Measurements from ENCODE around the gene DNAJC18. TPM values are rescaled to one million over a fixed set of nuclear protein-coding genes. Genes with fewer than 3 reads are reported as not detected.
"Not testable (repeated sequence)": the region's sequence is repeated elsewhere in the genome, so short reads cannot be mapped to it uniquely, and the experiment has no call there.

The DNAJC18 gene
- total and polyA plus RNA-seq, 2 of the 4 experiments (the other 2 are of a cell fraction): 8.5 to 11.1 TPM

GRCh38 chr5:139386956-139387355 is 52.4 kb downstream of the DNAJC18 start:
- H2BK15ac ChIP-seq (ENCODE audit: low read depth, low read length); ATAC-seq (ENCODE audit: low read depth); H3K23ac ChIP-seq (ENCODE audit: low read depth, low read length); H2BK20ac ChIP-seq (ENCODE audit: low read depth, low read length); BruUV-seq (replicated peaks); H2AK5ac ChIP-seq (ENCODE audit: low read depth, low read length); H2AFZ ChIP-seq (replicated peaks; ENCODE audit: low read length, poor library complexity); H3K4ac ChIP-seq (ENCODE audit: low read depth, low read length); intact Hi-C loops (cut with micrococcal nuclease); H3K4me2 ChIP-seq (ENCODE audit: low read depth, low read length); H3K36me3 ChIP-seq (ENCODE audit: control insufficient read depth, insufficient read depth, low read length); in situ Hi-C loops (cut with MboI; ENCODE audit: low sequenced_read_pairs); H2BK5ac ChIP-seq (ENCODE audit: low read depth, low read length, poor library complexity, severe bottlenecking); dilution Hi-C loops (cut with HindIII; ENCODE audit: low sequenced_read_pairs, unreplicated experiment); H4K8ac ChIP-seq (ENCODE audit: low read depth in 2 of 2, low read length in 2 of 2); H4K5ac ChIP-seq (ENCODE audit: low read depth, low read length); H3K9me1 ChIP-seq (ENCODE audit: insufficient read depth, low read length); H3K9me3 ChIP-seq (ENCODE audit: control insufficient read depth, insufficient read depth, low read length); H2AK9ac ChIP-seq (replicated peaks; ENCODE audit: low read depth, low read length, poor library complexity); H4K91ac ChIP-seq (ENCODE audit: insufficient read depth, low read depth, low read length); H3K9ac ChIP-seq (ENCODE audit: low read depth, low read length); H3K14ac ChIP-seq (replicated peaks; ENCODE audit: low read depth, low read length); DNase-seq; H3K79me1 ChIP-seq (ENCODE audit: low read depth in 1 of 2, low read length in 2 of 2); H3K18ac ChIP-seq (ENCODE audit: low read depth, low read length); H4K20me1 ChIP-seq (ENCODE audit: insufficient read depth, low read length); H2BK120ac ChIP-seq (ENCODE audit: low read depth, low read length); POLR2A ChIA-PET (ENCODE audit: unreplicated experiment); H3K4me1 ChIP-seq (ENCODE audit: control insufficient read depth, insufficient read depth, low read length); H3K56ac ChIP-seq (ENCODE audit: extremely low read depth, insufficient read depth, low read length); H3K27ac ChIP-seq (ENCODE audit: insufficient read depth, low read length); H3K27me3 ChIP-seq (ENCODE audit: control insufficient read depth, insufficient read depth, low read length); H3K4me3 ChIP-seq (ENCODE audit: insufficient read depth, low read depth, low read length): not testable (repeated sequence)
- 90% methylated on average over 2 of the region's 10 CpGs; no CpG with 5 or more reads in 1 of the 2 experiments for WGBS, 2 experiments (ENCODE audit: extremely low coverage in 2 of 2, insufficient read length in 1 of 2)
- CTCF ChIA-PET: interaction anchor here (1.0 kb wide), 1 partner anchor 36 kb away, joined by 4 read pairs; no protein-coding TSS in a partner anchor
